K562 (cell line): Measurements from ENCODE around the gene PDE1A. TPM values are rescaled to one million over a fixed set of nuclear protein-coding genes. Genes with fewer than 3 reads are reported as not detected.

ENCODE experiments used
- ATAC-seq: fragments of 200-7000 bp; cut with Tn5 transposase; 3 replicates; pipeline ENCODE4 v1.9.1; 2020; ENCODE audit warnings: moderate library complexity
- BruUV-seq: library from RNA; stranded (reverse); fragments of 400-500 nt; replicated peaks from 2 replicates; lab custom pipeline; 2021; lab: Mats Ljungman, UMichigan
- CTCF ChIA-PET: fragments of 300-600 bp; formaldehyde crosslinking; extraction: SDS; loops from one replicate; lab custom pipeline; 2021; ENCODE audit warnings: low intra/inter-chr PET ratio; lab: Yijun Ruan, JAX
- POLR2A ChIA-PET: fragments of 300-600, 350-650 bp; sonication (Branson Sonifier 250); formaldehyde crosslinking; extraction: SDS; loops from one replicate; lab custom pipeline; 2021; ENCODE audit warnings: antibody characterized with exemption, inconsistent platforms; lab: Yijun Ruan, JAX
- DNase-seq, 4 experiments: peaks; one replicate each; pipeline versions ENCODE4 v3.0.0 to v3.0.0-alpha.2; 2011 to 2018; ENCODE audit warnings: low spot score in 3 of 4, mixed read lengths in 3 of 4; ENCODE audit errors: extremely low read depth in 1 of 4
- FAIRE-seq: peaks from 2 replicates; lab custom pipeline; 2011; peaks lifted over from hg19 to GRCh38; lab: Jason Lieb, UNC
- H2AFZ ChIP-seq: 2 replicates; pipeline ENCODE4 v1.6.0; 2011; ENCODE audit warnings: low read depth, low read length, control low read depth, inconsistent platforms
- H3K27ac ChIP-seq: fragments of 200-600 bp; 3 replicates; pipeline ENCODE4 v1.8.0; 2011; ENCODE audit warnings: low read depth, mild to moderate bottlenecking, control low read depth, inconsistent platforms, low read length, moderate library complexity, mixed read lengths; ENCODE audit errors: extremely low read depth
- H3K27me3 ChIP-seq, 2 experiments: fragments of 300-600 bp in 1 of 2; 2 replicates in 1 of 2; 3 replicates in 1 of 2; pipeline versions ENCODE4 v1.6.0 to v1.8.0; 2011; ENCODE audit warnings: inconsistent platforms in 2 of 2, low read length in 2 of 2, mild to moderate bottlenecking in 1 of 2, mixed read lengths in 1 of 2, moderate library complexity in 1 of 2; ENCODE audit not compliant: control insufficient read depth in 2 of 2, insufficient read depth in 2 of 2
- H3K36me3 ChIP-seq: fragments of 300-600 bp; 3 replicates; pipeline ENCODE4 v1.8.0; 2011; ENCODE audit warnings: mild to moderate bottlenecking, low read length, inconsistent platforms; ENCODE audit not compliant: control insufficient read depth, insufficient read depth
- H3K4me1 ChIP-seq, 2 experiments: fragments of 200-600 bp in 1 of 2; replicated peaks in 1 of 2; 2 replicates in 1 of 2; 3 replicates in 1 of 2; pipeline versions ENCODE4 v1.5.1 to v1.8.0; 2011; ENCODE audit warnings: inconsistent platforms in 2 of 2, low read length in 2 of 2, mild to moderate bottlenecking in 1 of 2, mixed read lengths in 1 of 2, moderate library complexity in 1 of 2; ENCODE audit not compliant: control insufficient read depth in 2 of 2, insufficient read depth in 2 of 2
- H3K4me2 ChIP-seq: 2 replicates; pipeline ENCODE4 v1.6.1; 2011; ENCODE audit warnings: low read length, control low read depth, inconsistent platforms, mixed read lengths; ENCODE audit not compliant: insufficient read depth
- H3K4me3 ChIP-seq: fragments of 200-600 bp; sonication (generic), shearing (Covaris generic); 2 replicates; pipeline ENCODE4 v1.5.1; 2016; ENCODE audit warnings: control low read depth, inconsistent platforms
- H3K79me2 ChIP-seq: fragments of 200-600 bp; 3 replicates; pipeline ENCODE4 v1.8.0; 2011; ENCODE audit warnings: low read length, inconsistent platforms; ENCODE audit not compliant: control insufficient read depth, insufficient read depth
- H3K9ac ChIP-seq, 2 experiments: 2 replicates each; pipeline versions ENCODE4 v1.6.0 to v1.6.1; 2011; ENCODE audit warnings: low read depth in 2 of 2, low read length in 2 of 2, control low read depth in 1 of 2, inconsistent platforms in 1 of 2, mild to moderate bottlenecking in 1 of 2, mixed read lengths in 1 of 2; ENCODE audit not compliant: insufficient read depth in 1 of 2
- H3K9me1 ChIP-seq: one replicate; pipeline ENCODE4 v1.6.0; 2011; ENCODE audit warnings: inconsistent platforms, mild to moderate bottlenecking, low read length, moderate library complexity; ENCODE audit not compliant: control insufficient read depth, insufficient read depth
- H3K9me3 ChIP-seq: replicated peaks from 2 replicates; pipeline ENCODE4 v1.5.1; 2011; ENCODE audit warnings: low read depth, low read length, inconsistent platforms; ENCODE audit not compliant: control insufficient read depth, insufficient read depth
- H4K20me1 ChIP-seq: replicated peaks from 2 replicates; pipeline ENCODE4 v1.6.1; 2011; ENCODE audit warnings: low read length, inconsistent platforms, mixed read lengths; ENCODE audit not compliant: control insufficient read depth, insufficient read depth
- E2F3 ChIP-seq: fragments of 250-450 bp; sonication (Bioruptor Pico); IDR thresholded peaks from 2 replicates; pipeline ENCODE4 v1.4.0; 2020; ENCODE audit warnings: mild to moderate bottlenecking
- EZH2 ChIP-seq: IDR thresholded peaks from 2 replicates; pipeline ENCODE4 v1.6.1; 2012; ENCODE audit warnings: low read depth, mild to moderate bottlenecking, inconsistent platforms, low read length, borderline replicate concordance
- KLF6 ChIP-seq: fragments of 250-450 bp; sonication (Bioruptor Pico); IDR thresholded peaks from 2 replicates; pipeline ENCODE4 v1.4.0; 2020; ENCODE audit warnings: mild to moderate bottlenecking, moderate library complexity, borderline replicate concordance
- LARP7 ChIP-seq: fragments of 450-650 bp; IDR thresholded peaks from 2 replicates; pipeline ENCODE4 v1.6.1; 2016
- MTA3 ChIP-seq: fragments of 450-650 bp; formaldehyde crosslinking; IDR thresholded peaks from 2 replicates; pipeline ENCODE4 v1.6.1; 2017; ENCODE audit warnings: mild to moderate bottlenecking, borderline replicate concordance
- NFRKB ChIP-seq: fragments of 450-650 bp; IDR thresholded peaks from 2 replicates; pipeline ENCODE4 v1.6.1; 2016; ENCODE audit warnings: low read depth
- ZNF232 ChIP-seq: sonication (generic); formaldehyde crosslinking; IDR thresholded peaks from 2 replicates; pipeline ENCODE4 v1.8.0; 2022; ENCODE audit warnings: mild to moderate bottlenecking, missing genetic modification reagents
- ZNF583 ChIP-seq: fragments of 250-450 bp; sonication (Bioruptor Pico); IDR thresholded peaks from 2 replicates; pipeline ENCODE4 v1.4.0; 2020
- WGBS: fragments of 100-300 bp; shearing (Covaris generic); methylation state at CpG from one replicate; pipeline ENCODE4 v1.1.6; 2016; ENCODE audit warnings: low coverage, mixed read lengths; ENCODE audit not compliant: insufficient coverage; ENCODE audit errors: missing lambda C conversion rate; 5-methylcytosine and 5-hydroxymethylcytosine counted together
- in situ Hi-C: fragments of 300-500 bp; cut with MboI; formaldehyde crosslinking; loops from 4 replicates; pipeline ENCODE4 v1.15.0; 2018; ENCODE audit warnings: inconsistent platforms, mixed read lengths
- intact Hi-C: fragments of 100-400 bp; cut with micrococcal nuclease; formaldehyde crosslinking; loops from 2 replicates; pipeline ENCODE4 v1.14.2; 2022
- polyA plus RNA-seq, 8 experiments: library from polyadenylated mRNA; depleted of rRNA in 4 of 8; stranded (reverse) in 5 of 8; unstranded in 3 of 8; fragments of >200 nt; fragmentation: Nextera tagmentation in 2 of 8; fragmentation: Illumina TruSeq in 1 of 8; extraction: Ambion mirVana in 2 of 8; extraction: Trizol in 1 of 8; gene quantifications; 2 replicates each; pipeline versions ENCODE4 v1.2.1 to v1.2.3, GENCODE V29; 2011 to 2014; ENCODE audit warnings: inconsistent platforms in 1 of 8, missing spikeins in 1 of 8
- total RNA-seq, 7 experiments: library from RNA; depleted of rRNA in 6 of 7; stranded (reverse); fragments of >200 nt in 6 of 7; fragmentation: Illumina TruSeq in 2 of 7; extraction: Trizol in 2 of 7; gene quantifications; 2 replicates each; pipeline versions ENCODE4 v1.2.1 to v1.2.3, GENCODE V29; 2011 to 2021; ENCODE audit warnings: low replicate concordance in 1 of 7
- TF ChIP-seq, protein P1 (sequence below): fragments of 450-650 bp; IDR thresholded peaks from 2 replicates; pipeline ENCODE4 v1.6.1; 2016; ENCODE audit warnings: antibody characterized with exemption
- TF ChIP-seq, protein P2 (sequence below), 3 experiments: IDR thresholded peaks in 2 of 3; conservative IDR thresholded peaks in 1 of 3; 2 replicates each; pipeline ENCODE4 v1.5.1; 2011 to 2012; ENCODE audit warnings: low read length in 3 of 3, mild to moderate bottlenecking in 3 of 3, control low read depth in 2 of 3, improper control_type of control experiment in 1 of 3, inconsistent platforms in 1 of 3, low read depth in 1 of 3, mixed read lengths in 1 of 3, moderate library complexity in 1 of 3; ENCODE audit not compliant: insufficient read depth in 2 of 3

Gene PDE1A
- total and polyA plus RNA-seq, 9 of the 15 experiments (the other 6 are each of a cell fraction or from before 2014, with no cell fraction given): 0.14 to 0.91 (median 0.32) TPM

DNA sequence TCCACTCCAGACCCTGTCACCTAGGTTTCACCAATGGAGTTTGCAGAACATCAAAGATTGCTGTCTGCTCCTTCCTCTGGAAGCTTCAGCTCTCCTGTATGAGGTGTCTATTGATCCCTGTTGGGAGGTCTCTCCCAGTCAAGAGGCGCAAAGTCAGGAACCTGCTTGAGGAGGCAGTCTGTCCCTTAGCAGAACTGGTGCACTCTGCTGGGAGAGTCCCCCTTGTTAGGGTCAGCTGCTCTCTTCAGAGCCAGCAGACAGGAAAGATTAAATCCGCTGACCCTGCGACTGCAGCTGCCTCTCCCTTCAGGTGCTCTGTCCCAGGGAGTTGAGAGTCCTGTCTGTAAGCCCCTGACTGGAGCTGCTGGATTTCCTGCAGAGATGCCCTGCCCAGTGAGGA is 245.5 kb downstream of the PDE1A start:
- Histone ChIP-seq H4K20me1 (no peaks in the 10 kb centered on the region), H3K4me1 (no peaks in the 10 kb centered on the region), H3K27me3 (no peaks in the 10 kb centered on the region), H3K9ac (no peak overlapping the region), H3K79me2 (no peaks in the 10 kb centered on the region), H3K36me3 (no peaks in the 10 kb centered on the region), H3K4me3 (no peak overlapping the region), H3K27ac (no peak overlapping the region), H3K9me3 (no peaks in the 10 kb centered on the region), H3K4me2 (no peak overlapping the region), H3K9me1 (no peaks in the 10 kb centered on the region), H2AFZ (no peak overlapping the region)
- DNase-seq: no peak
- ChIA-PET POLR2A (interaction anchor here (0.6 kb wide), 1 partner anchor 10 kb away, joined by 4 read pairs; no protein-coding TSS in a partner anchor), CTCF (no interaction called here)
- 0% methylated on average over 3 of the region's 3 CpGs for WGBS
- no peak for FAIRE-seq
- BruUV-seq: no TSS peak
- no peak for ATAC-seq
- no peak for TF ChIP-seq ZNF583 (CRISPR knock-in tag)
- no peak for TF ChIP-seq KLF6 (CRISPR knock-in tag)
- no peak for TF ChIP-seq MTA3
- in situ Hi-C loops: no loop called here
- intact Hi-C loops: loop anchor here (10.0 kb wide), 2 partner anchors 583 to 683 kb away; partner anchors contain the start of gene FRZB

DNA sequence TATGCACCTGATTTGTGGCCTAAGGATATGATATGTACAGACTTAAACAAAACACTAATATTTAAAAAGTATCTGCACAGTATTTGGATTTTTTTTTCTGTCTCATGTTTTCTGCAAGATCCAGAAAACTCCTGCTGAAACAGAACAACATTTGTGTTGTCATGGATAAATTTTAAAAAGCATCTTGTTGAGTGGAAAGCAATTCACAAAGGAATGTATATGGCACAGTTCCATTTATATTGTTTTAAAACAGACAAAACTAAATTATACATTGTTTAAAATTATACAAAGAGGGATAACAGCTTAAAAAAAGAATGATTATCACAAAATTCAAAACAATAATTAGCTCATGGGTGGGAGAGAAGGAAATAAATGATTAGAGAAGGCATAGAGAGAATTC is 247.7 kb downstream of the PDE1A start:
- no peaks in the 10 kb centered on the region for H4K20me1 ChIP-seq
- CTCF ChIA-PET: no interaction called here
- FAIRE-seq: no peak
- TF ChIP-seq ZNF232: no peak
- TF ChIP-seq, protein P1, sequence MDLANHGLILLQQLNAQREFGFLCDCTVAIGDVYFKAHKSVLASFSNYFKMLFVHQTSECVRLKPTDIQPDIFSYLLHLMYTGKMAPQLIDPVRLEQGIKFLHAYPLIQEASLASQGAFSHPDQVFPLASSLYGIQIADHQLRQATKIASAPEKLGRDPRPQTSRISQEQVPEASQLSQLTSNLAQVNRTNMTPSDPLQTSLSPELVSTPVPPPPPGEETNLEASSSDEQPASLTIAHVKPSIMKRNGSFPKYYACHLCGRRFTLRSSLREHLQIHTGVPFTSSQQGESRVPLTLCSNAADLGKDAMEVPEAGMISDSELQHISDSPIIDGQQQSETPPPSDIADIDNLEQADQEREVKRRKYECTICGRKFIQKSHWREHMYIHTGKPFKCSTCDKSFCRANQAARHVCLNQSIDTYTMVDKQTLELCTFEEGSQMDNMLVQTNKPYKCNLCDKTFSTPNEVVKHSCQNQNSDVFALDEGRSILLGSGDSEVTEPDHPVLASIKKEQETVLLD: no peak
- TF ChIP-seq, protein P2, sequence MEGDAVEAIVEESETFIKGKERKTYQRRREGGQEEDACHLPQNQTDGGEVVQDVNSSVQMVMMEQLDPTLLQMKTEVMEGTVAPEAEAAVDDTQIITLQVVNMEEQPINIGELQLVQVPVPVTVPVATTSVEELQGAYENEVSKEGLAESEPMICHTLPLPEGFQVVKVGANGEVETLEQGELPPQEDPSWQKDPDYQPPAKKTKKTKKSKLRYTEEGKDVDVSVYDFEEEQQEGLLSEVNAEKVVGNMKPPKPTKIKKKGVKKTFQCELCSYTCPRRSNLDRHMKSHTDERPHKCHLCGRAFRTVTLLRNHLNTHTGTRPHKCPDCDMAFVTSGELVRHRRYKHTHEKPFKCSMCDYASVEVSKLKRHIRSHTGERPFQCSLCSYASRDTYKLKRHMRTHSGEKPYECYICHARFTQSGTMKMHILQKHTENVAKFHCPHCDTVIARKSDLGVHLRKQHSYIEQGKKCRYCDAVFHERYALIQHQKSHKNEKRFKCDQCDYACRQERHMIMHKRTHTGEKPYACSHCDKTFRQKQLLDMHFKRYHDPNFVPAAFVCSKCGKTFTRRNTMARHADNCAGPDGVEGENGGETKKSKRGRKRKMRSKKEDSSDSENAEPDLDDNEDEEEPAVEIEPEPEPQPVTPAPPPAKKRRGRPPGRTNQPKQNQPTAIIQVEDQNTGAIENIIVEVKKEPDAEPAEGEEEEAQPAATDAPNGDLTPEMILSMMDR (IDR thresholded peaks at IDR 0.05 in 2 of 3, conservative IDR thresholded peaks at IDR 0.05 in 1 of 3; ENCODE audit: insufficient read depth in 2 of 3, low read depth in 1 of 3, low read length in 3 of 3): no peak
- TF ChIP-seq E2F3 (CRISPR knock-in tag): no peak
- no peak for TF ChIP-seq EZH2
- no peak for TF ChIP-seq LARP7
- no peak for TF ChIP-seq NFRKB
- no peak for DNase-seq
- no peak overlapping the region for H3K4me2 ChIP-seq
- no peaks in the 10 kb centered on the region for H3K36me3 ChIP-seq
- intact Hi-C loops: no loop called here
- no peak overlapping the region for H3K4me3 ChIP-seq
- no peaks in the 10 kb centered on the region for H3K79me2 ChIP-seq
- H3K9me1 ChIP-seq: no peaks in the 10 kb centered on the region
- in situ Hi-C loops: no loop called here
- no peaks in the 10 kb centered on the region for H3K4me1 ChIP-seq
- no TSS peak for BruUV-seq
- no peak for ATAC-seq
- H3K27me3 ChIP-seq: no peaks in the 10 kb centered on the region
- H3K9ac ChIP-seq: no peak overlapping the region
- H2AFZ ChIP-seq: no peak overlapping the region
- POLR2A ChIA-PET: no interaction called here
- no peaks in the 10 kb centered on the region for H3K9me3 ChIP-seq
- H3K27ac ChIP-seq: no peak overlapping the region
